SK-N-DZ (cell line): ENCODE results near the gene TUSC2. TPM values are rescaled to one million over a fixed set of nuclear protein-coding genes. Genes with fewer than 3 reads are reported as not detected.

Source experiments
- DNase-seq: peaks from one replicate; pipeline ENCODE4 v3.0.0-alpha.2; 2015; ENCODE audit warnings: low spot score
- polyA plus RNA-seq, 2 experiments: library from polyadenylated mRNA; depleted of rRNA; stranded (reverse); fragments of >200 nt; gene quantifications; 2 replicates each; pipeline ENCODE4 v1.2.3, GENCODE V29; 2014

TUSC2 gene
- 40.3 and 52.8 TPM in 2 replicates for polyA plus RNA-seq (2014; cell fraction: cytosol; rRNA removed)
- polyA plus RNA-seq (2014; cell fraction: nucleus; rRNA removed), result 15.3 and 33.3 TPM in 2 replicates

GRCh38 chr3:50327943-50328691 lies at the start of gene TUSC2:
TUSC2 (minus strand) TSS chr3:50328223; CDS start chr3:50328099, 124 bp downstream.
- peak; percentile 95 for DNase-seq

GRCh38 chr3:50375258-50375931 lies 47.4 kb upstream of the TUSC2 start:
- no peak for DNase-seq

GRCh38 chr3:50374363-50375257 lies 46.6 kb upstream of the TUSC2 start:
- DNase-seq, result no peak

- peak; percentile 61 for DNase-seq
Observed at GRCh38 chr3:50373146-50374051, 45.4 kb upstream of the TUSC2 start.

GRCh38 chr3:50372349-50372748 lies 44.3 kb upstream of the TUSC2 start:
- peak; percentile 75 for DNase-seq

- DNase-seq, result no peak
Observed at GRCh38 chr3:50371133-50371685, 43.2 kb upstream of the TUSC2 start.

GRCh38 chr3:50370594-50370993 lies 42.6 kb upstream of the TUSC2 start:
- peak; percentile 59 for DNase-seq

- no peak for DNase-seq
Observed at GRCh38 chr3:50369012-50369670, 41.1 kb upstream of the TUSC2 start.

GRCh38 chr3:50365842-50366220 lies 37.8 kb upstream of the TUSC2 start:
- no peak for DNase-seq

GRCh38 chr3:50365080-50365841 lies 37.2 kb upstream of the TUSC2 start:
- DNase-seq, result peak; percentile 78

GRCh38 chr3:50364573-50365079 lies 36.6 kb upstream of the TUSC2 start:
- DNase-seq, result no peak

GRCh38 chr3:50359760-50360110 lies 31.7 kb upstream of the TUSC2 start:
- DNase-seq, result no peak

GRCh38 chr3:50358911-50359759 lies 31.1 kb upstream of the TUSC2 start, which contains the start of gene TMEM115:
TMEM115 (minus strand) TSS chr3:50359521; CDS start chr3:50359063, 458 bp downstream.
- DNase-seq, result peak; percentile 97

GRCh38 chr3:50358355-50358910 lies 30.4 kb upstream of the TUSC2 start:
- DNase-seq, result no peak

GRCh38 chr3:50357481-50357880 lies 29.5 kb upstream of the TUSC2 start:
- no peak for DNase-seq

GRCh38 chr3:50356553-50356952 lies 28.5 kb upstream of the TUSC2 start:
- DNase-seq, result no peak

GRCh38 chr3:50355829-50356552 lies 28.0 kb upstream of the TUSC2 start:
- no peak for DNase-seq
